Measurements from ENCODE around the gene SEZ6L2.

SEZ6L2 gene

DNA sequence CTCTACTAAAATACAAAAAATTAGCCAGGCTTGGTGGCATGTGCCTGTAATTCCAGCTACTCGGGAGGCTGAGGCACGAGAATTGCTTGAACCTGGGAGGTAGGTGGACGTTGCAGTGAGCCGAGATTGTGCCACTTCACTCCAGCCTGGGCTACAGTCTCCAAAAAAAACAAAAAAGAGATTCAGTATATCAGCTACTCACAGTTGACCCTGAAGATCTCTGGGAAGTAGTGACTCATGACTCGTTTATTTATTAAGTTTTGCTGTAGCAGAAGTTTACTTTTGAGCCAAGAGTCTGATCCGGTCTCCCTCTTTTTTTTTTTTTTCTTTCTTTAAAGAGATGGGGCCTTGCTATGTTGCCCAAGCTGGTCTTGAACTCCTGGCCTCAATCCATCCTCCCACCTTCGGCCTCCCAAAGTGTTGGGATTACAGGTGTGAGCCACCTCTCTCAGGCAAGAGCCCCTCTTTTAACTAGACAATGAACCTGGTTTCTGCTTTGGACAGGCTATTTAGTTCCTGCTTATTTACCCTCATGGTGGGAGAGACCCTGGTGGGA lies 74.7 kb downstream of the SEZ6L2 start:
- DNase-seq (ENCODE audit: low read depth): no peak

- no peak for DNase-seq (ENCODE audit: low read depth)
Observed at GRCh38 chr16:29821643-29822115, 77.7 kb downstream of the SEZ6L2 start.
